GM12864 (cell line): ENCODE data around the gene GRPEL1.

ENCODE experiments used
- DNase-seq: peaks from one replicate; pipeline ENCODE4 v3.0.0-alpha.2; 2011; ENCODE audit warnings: low read depth
- H3K4me3 ChIP-seq: 2 replicates; pipeline ENCODE4 v1.5.1; 2011; ENCODE audit warnings: mild to moderate bottlenecking, low read depth, low read length, control low read depth
- CTCF ChIP-seq: IDR thresholded peaks from 2 replicates; pipeline ENCODE4 v1.5.1; 2011; ENCODE audit warnings: low read depth, mild to moderate bottlenecking, moderate library complexity, low read length, control low read depth, inconsistent platforms; ENCODE audit errors: missing control alignments

Gene GRPEL1

GRCh38 chr4:7077371-7077770, 9.5 kb upstream of the GRPEL1 start:
- no peak for DNase-seq
- TF ChIP-seq CTCF = no peak
- no peak overlapping the region for H3K4me3 ChIP-seq

- no peak overlapping the region for H3K4me3 ChIP-seq
- TF ChIP-seq CTCF = no peak
- DNase-seq = no peak
Measured at GRCh38 chr4:7076696-7077082, 8.8 kb upstream of the GRPEL1 start.

- DNase-seq = no peak
- TF ChIP-seq CTCF = no peak
- no peak overlapping the region for H3K4me3 ChIP-seq
Measured at GRCh38 chr4:7075962-7076695, 8.3 kb upstream of the GRPEL1 start.

GRCh38 chr4:7074426-7074825, 6.6 kb upstream of the GRPEL1 start:
- TF ChIP-seq CTCF = no peak
- DNase-seq = no peak
- H3K4me3 ChIP-seq = no peak overlapping the region

GRCh38 chr4:7073526-7074390, 5.9 kb upstream of the GRPEL1 start:
- no peak for DNase-seq
- H3K4me3 ChIP-seq = no peak overlapping the region
- no peak for TF ChIP-seq CTCF

- no peak for TF ChIP-seq CTCF
- DNase-seq = no peak
Measured at GRCh38 chr4:7073059-7073458, 5.2 kb upstream of the GRPEL1 start.

More at GRCh38 chr4:7073059-7073458, 5.2 kb upstream of the GRPEL1 start:
- H3K4me3 ChIP-seq = no peak overlapping the region
